K562 (cell line): ENCODE data around the gene GFRA1. TPM values are rescaled to one million over a fixed set of nuclear protein-coding genes. Genes with fewer than 3 reads are reported as not detected.

Experiments used
- ATAC-seq: fragments of 200-7000 bp; cut with Tn5 transposase; 3 replicates; pipeline ENCODE4 v1.9.1; 2020; ENCODE audit warnings: moderate library complexity
- BruUV-seq: library from RNA; stranded (reverse); fragments of 400-500 nt; replicated peaks from 2 replicates; lab custom pipeline; 2021; lab: Mats Ljungman, UMichigan
- CTCF ChIA-PET: fragments of 300-600 bp; formaldehyde crosslinking; extraction: SDS; loops from one replicate; lab custom pipeline; 2021; ENCODE audit warnings: low intra/inter-chr PET ratio; lab: Yijun Ruan, JAX
- POLR2A ChIA-PET: fragments of 300-600, 350-650 bp; sonication (Branson Sonifier 250); formaldehyde crosslinking; extraction: SDS; loops from one replicate; lab custom pipeline; 2021; ENCODE audit warnings: antibody characterized with exemption, inconsistent platforms; lab: Yijun Ruan, JAX
- DNase-seq, 4 experiments: peaks; one replicate each; pipeline versions ENCODE4 v3.0.0 to v3.0.0-alpha.2; 2011 to 2018; ENCODE audit warnings: low spot score in 3 of 4, mixed read lengths in 3 of 4; ENCODE audit errors: extremely low read depth in 1 of 4
- FAIRE-seq: peaks from 2 replicates; lab custom pipeline; 2011; peaks lifted over from hg19 to GRCh38; lab: Jason Lieb, UNC
- H2AFZ ChIP-seq: 2 replicates; pipeline ENCODE4 v1.6.0; 2011; ENCODE audit warnings: low read depth, low read length, control low read depth, inconsistent platforms
- H3K27ac ChIP-seq: fragments of 200-600 bp; 3 replicates; pipeline ENCODE4 v1.8.0; 2011; ENCODE audit warnings: low read depth, mild to moderate bottlenecking, control low read depth, inconsistent platforms, low read length, moderate library complexity, mixed read lengths; ENCODE audit errors: extremely low read depth
- H3K27me3 ChIP-seq, 2 experiments: fragments of 300-600 bp in 1 of 2; 2 replicates in 1 of 2; 3 replicates in 1 of 2; pipeline versions ENCODE4 v1.6.0 to v1.8.0; 2011; ENCODE audit warnings: inconsistent platforms in 2 of 2, low read length in 2 of 2, mild to moderate bottlenecking in 1 of 2, mixed read lengths in 1 of 2, moderate library complexity in 1 of 2; ENCODE audit not compliant: control insufficient read depth in 2 of 2, insufficient read depth in 2 of 2
- H3K36me3 ChIP-seq: fragments of 300-600 bp; 3 replicates; pipeline ENCODE4 v1.8.0; 2011; ENCODE audit warnings: mild to moderate bottlenecking, low read length, inconsistent platforms; ENCODE audit not compliant: control insufficient read depth, insufficient read depth
- H3K4me1 ChIP-seq, 2 experiments: fragments of 200-600 bp in 1 of 2; replicated peaks in 1 of 2; 2 replicates in 1 of 2; 3 replicates in 1 of 2; pipeline versions ENCODE4 v1.5.1 to v1.8.0; 2011; ENCODE audit warnings: inconsistent platforms in 2 of 2, low read length in 2 of 2, mild to moderate bottlenecking in 1 of 2, mixed read lengths in 1 of 2, moderate library complexity in 1 of 2; ENCODE audit not compliant: control insufficient read depth in 2 of 2, insufficient read depth in 2 of 2
- H3K4me2 ChIP-seq: 2 replicates; pipeline ENCODE4 v1.6.1; 2011; ENCODE audit warnings: low read length, control low read depth, inconsistent platforms, mixed read lengths; ENCODE audit not compliant: insufficient read depth
- H3K4me3 ChIP-seq: fragments of 200-600 bp; sonication (generic), shearing (Covaris generic); 2 replicates; pipeline ENCODE4 v1.5.1; 2016; ENCODE audit warnings: control low read depth, inconsistent platforms
- H3K79me2 ChIP-seq: fragments of 200-600 bp; 3 replicates; pipeline ENCODE4 v1.8.0; 2011; ENCODE audit warnings: low read length, inconsistent platforms; ENCODE audit not compliant: control insufficient read depth, insufficient read depth
- H3K9ac ChIP-seq, 2 experiments: 2 replicates each; pipeline versions ENCODE4 v1.6.0 to v1.6.1; 2011; ENCODE audit warnings: low read depth in 2 of 2, low read length in 2 of 2, control low read depth in 1 of 2, inconsistent platforms in 1 of 2, mild to moderate bottlenecking in 1 of 2, mixed read lengths in 1 of 2; ENCODE audit not compliant: insufficient read depth in 1 of 2
- H3K9me1 ChIP-seq: one replicate; pipeline ENCODE4 v1.6.0; 2011; ENCODE audit warnings: inconsistent platforms, mild to moderate bottlenecking, low read length, moderate library complexity; ENCODE audit not compliant: control insufficient read depth, insufficient read depth
- H3K9me3 ChIP-seq: replicated peaks from 2 replicates; pipeline ENCODE4 v1.5.1; 2011; ENCODE audit warnings: low read depth, low read length, inconsistent platforms; ENCODE audit not compliant: control insufficient read depth, insufficient read depth
- H4K20me1 ChIP-seq: replicated peaks from 2 replicates; pipeline ENCODE4 v1.6.1; 2011; ENCODE audit warnings: low read length, inconsistent platforms, mixed read lengths; ENCODE audit not compliant: control insufficient read depth, insufficient read depth
- FOXJ2 ChIP-seq: fragments of 200-800 bp; sonication (Bioruptor generic); IDR thresholded peaks from 2 replicates; pipeline ENCODE4 v1.6.1; 2016; ENCODE audit warnings: missing genetic modification characterization, missing compliant biosample characterization
- IRF2 ChIP-seq: sonication (generic); formaldehyde crosslinking; IDR thresholded peaks from 2 replicates; pipeline ENCODE4 v1.8.1; 2022; ENCODE audit warnings: mild to moderate bottlenecking, missing genetic modification reagents
- MAFF ChIP-seq: IDR thresholded peaks from 2 replicates; pipeline ENCODE4 v1.6.1; 2012; ENCODE audit warnings: low read length, improper control_type of control experiment
- PPARD ChIP-seq: fragments of 250-450 bp; sonication (Bioruptor Pico); IDR thresholded peaks from 2 replicates; pipeline ENCODE4 v1.8.0; 2022; ENCODE audit warnings: inconsistent platforms, mild to moderate bottlenecking, moderate library complexity
- ZFP1 ChIP-seq: fragments of 450-650 bp; formaldehyde crosslinking; IDR thresholded peaks from 2 replicates; pipeline ENCODE4 v1.4.0; 2020; ENCODE audit warnings: mild to moderate bottlenecking, mixed read lengths
- ZKSCAN1 ChIP-seq: fragments of 150-350 bp; IDR thresholded peaks from 2 replicates; pipeline ENCODE4 v1.6.1; 2016; ENCODE audit warnings: low read depth, low read length
- ZNF12 ChIP-seq: sonication (generic); formaldehyde crosslinking; IDR thresholded peaks from 2 replicates; pipeline ENCODE4 v1.4.0; 2020; ENCODE audit warnings: mild to moderate bottlenecking, missing genetic modification reagents
- WGBS: fragments of 100-300 bp; shearing (Covaris generic); methylation state at CpG from one replicate; pipeline ENCODE4 v1.1.6; 2016; ENCODE audit warnings: low coverage, mixed read lengths; ENCODE audit not compliant: insufficient coverage; ENCODE audit errors: missing lambda C conversion rate; 5-methylcytosine and 5-hydroxymethylcytosine counted together
- in situ Hi-C: fragments of 300-500 bp; cut with MboI; formaldehyde crosslinking; loops from 4 replicates; pipeline ENCODE4 v1.15.0; 2018; ENCODE audit warnings: inconsistent platforms, mixed read lengths
- intact Hi-C: fragments of 100-400 bp; cut with micrococcal nuclease; formaldehyde crosslinking; loops from 2 replicates; pipeline ENCODE4 v1.14.2; 2022
- polyA plus RNA-seq, 8 experiments: library from polyadenylated mRNA; depleted of rRNA in 4 of 8; stranded (reverse) in 5 of 8; unstranded in 3 of 8; fragments of >200 nt; fragmentation: Nextera tagmentation in 2 of 8; fragmentation: Illumina TruSeq in 1 of 8; extraction: Ambion mirVana in 2 of 8; extraction: Trizol in 1 of 8; gene quantifications; 2 replicates each; pipeline versions ENCODE4 v1.2.1 to v1.2.3, GENCODE V29; 2011 to 2014; ENCODE audit warnings: inconsistent platforms in 1 of 8, missing spikeins in 1 of 8
- total RNA-seq, 7 experiments: library from RNA; depleted of rRNA in 6 of 7; stranded (reverse); fragments of >200 nt in 6 of 7; fragmentation: Illumina TruSeq in 2 of 7; extraction: Trizol in 2 of 7; gene quantifications; 2 replicates each; pipeline versions ENCODE4 v1.2.1 to v1.2.3, GENCODE V29; 2011 to 2021; ENCODE audit warnings: low replicate concordance in 1 of 7
- TF ChIP-seq, protein P1 (sequence below): fragments of 250-450 bp; sonication (Bioruptor Pico); IDR thresholded peaks from 2 replicates; pipeline ENCODE4 v1.8.0; 2022; ENCODE audit warnings: moderate library complexity, mild to moderate bottlenecking, inconsistent platforms

GFRA1 gene
- total and polyA plus RNA-seq, 9 of the 15 experiments (the other 6 are each of a cell fraction or from before 2014, with no cell fraction given) = 0.04 TPM; not detected in 8

DNA sequence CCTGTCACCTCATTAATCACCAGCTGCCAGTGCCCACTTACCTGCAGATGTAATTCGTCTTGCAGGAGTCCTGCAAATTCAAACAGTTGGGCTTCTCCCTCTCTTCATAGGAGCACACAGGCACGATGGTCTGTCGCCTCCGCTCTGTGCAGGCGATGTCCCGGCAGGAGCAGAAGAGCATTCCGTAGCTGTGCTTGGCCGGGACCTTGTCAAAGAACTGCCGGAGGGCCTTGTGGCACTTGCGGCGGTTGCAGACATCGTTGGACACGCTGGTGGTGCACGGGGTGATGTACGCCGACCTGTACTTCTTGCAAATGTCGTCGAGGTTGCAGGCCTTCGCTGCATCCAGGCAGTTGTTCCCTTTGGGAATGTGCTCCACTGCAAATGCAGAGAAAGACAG is 147.8 kb downstream of the GFRA1 start:
- H3K27ac ChIP-seq = no peak overlapping the region
- no peak for DNase-seq
- intact Hi-C loops = no loop called here
- CTCF ChIA-PET = no interaction called here
- no TSS peak for BruUV-seq
- H3K27me3 ChIP-seq = no peaks in the 10 kb centered on the region
- no peak overlapping the region for H3K4me2 ChIP-seq
- no peak overlapping the region for H3K9ac ChIP-seq
- 0% methylated on average over 18 of the region's 19 CpGs for WGBS
- TF ChIP-seq PPARD (CRISPR knock-in tag) (no peak), ZFP1 (CRISPR knock-in tag) (no peak), ZNF12 (no peak), IRF2 (CRISPR knock-in tag) (no peak), FOXJ2 (tag) (no peak), ZKSCAN1 (no peak), MAFF (no peak)
- TF ChIP-seq, protein P1, sequence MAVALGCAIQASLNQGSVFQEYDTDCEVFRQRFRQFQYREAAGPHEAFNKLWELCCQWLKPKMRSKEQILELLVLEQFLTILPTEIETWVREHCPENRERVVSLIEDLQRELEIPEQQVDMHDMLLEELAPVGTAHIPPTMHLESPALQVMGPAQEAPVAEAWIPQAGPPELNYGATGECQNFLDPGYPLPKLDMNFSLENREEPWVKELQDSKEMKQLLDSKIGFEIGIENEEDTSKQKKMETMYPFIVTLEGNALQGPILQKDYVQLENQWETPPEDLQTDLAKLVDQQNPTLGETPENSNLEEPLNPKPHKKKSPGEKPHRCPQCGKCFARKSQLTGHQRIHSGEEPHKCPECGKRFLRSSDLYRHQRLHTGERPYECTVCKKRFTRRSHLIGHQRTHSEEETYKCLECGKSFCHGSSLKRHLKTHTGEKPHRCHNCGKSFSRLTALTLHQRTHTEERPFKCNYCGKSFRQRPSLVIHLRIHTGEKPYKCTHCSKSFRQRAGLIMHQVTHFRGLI (CRISPR knock-in tag) = no peak
- TF ChIP-seq, all 486 proteins: peak for 0
- Histone ChIP-seq H3K9me3 (no peaks in the 10 kb centered on the region), H3K4me3 (no peak overlapping the region), H3K79me2 (no peaks in the 10 kb centered on the region), H3K36me3 (no peaks in the 10 kb centered on the region), H2AFZ (no peak overlapping the region), H4K20me1 (no peaks in the 10 kb centered on the region), H3K4me1 (no peaks in the 10 kb centered on the region), H3K9me1 (no peaks in the 10 kb centered on the region)
- POLR2A ChIA-PET = no interaction called here
- in situ Hi-C loops = no loop called here
- ATAC-seq = no peak
- FAIRE-seq = no peak
